GM12878 (cell line): ENCODE data around the gene DNAJC27. TPM values are rescaled to one million over a fixed set of nuclear protein-coding genes. Genes with fewer than 3 reads are reported as not detected.

Source experiments
- ATAC-seq: fragments of 200-7000 bp; cut with Tn5 transposase; 3 replicates; pipeline ENCODE4 v1.9.1; 2020; ENCODE audit warnings: mild to moderate bottlenecking, moderate library complexity
- BruUV-seq: library from RNA; stranded (reverse); fragments of 400-500 nt; replicated peaks from 2 replicates; lab custom pipeline; 2021; lab: Mats Ljungman, UMichigan
- CTCF ChIA-PET: fragments of 300-600 bp; sonication (Branson Sonifier 250); formaldehyde crosslinking; extraction: SDS; loops from one replicate; lab custom pipeline; 2021; ENCODE audit warnings: inconsistent platforms; lab: Yijun Ruan, JAX
- POLR2A ChIA-PET: fragments of 350-600 bp; formaldehyde crosslinking; extraction: SDS; loops from one replicate; lab custom pipeline; 2021; ENCODE audit warnings: inconsistent platforms; lab: Charles Lee
- RAD21 ChIA-PET: fragments of 300-600 bp; sonication (Branson Sonifier 250); formaldehyde crosslinking; loops from one replicate; lab custom pipeline; 2023; ENCODE audit warnings: antibody characterized with exemption; ENCODE audit not compliant: unreplicated experiment; lab: Charles Lee
- SMC1A ChIA-PET: fragments of 300-600 bp; sonication (Branson Sonifier 250); formaldehyde crosslinking; loops from one replicate; lab custom pipeline; 2023; ENCODE audit not compliant: unreplicated experiment, uncharacterized antibody; lab: Charles Lee
- DNase-seq: peaks from one replicate; pipeline ENCODE4 v3.0.0-alpha.2; 2011; ENCODE audit warnings: low read depth, low spot score
- FAIRE-seq: peaks from 3 replicates; lab custom pipeline; 2011; peaks lifted over from hg19 to GRCh38; lab: Jason Lieb, UNC
- H2AFZ ChIP-seq: 2 replicates; pipeline ENCODE4 v1.6.0; 2011; ENCODE audit warnings: low read depth, low read length, control low read depth; ENCODE audit not compliant: control insufficient read depth
- H3K27ac ChIP-seq: 2 replicates; pipeline ENCODE4 v1.5.1; 2011; ENCODE audit warnings: control low read depth; ENCODE audit not compliant: control insufficient read depth, insufficient read depth
- H3K27me3 ChIP-seq, 2 experiments: replicated peaks in 1 of 2; 2 replicates each; pipeline versions ENCODE4 v1.6.0 to v1.6.1; 2011; ENCODE audit warnings: low read length in 1 of 2; ENCODE audit not compliant: control insufficient read depth in 2 of 2, insufficient read depth in 2 of 2
- H3K36me3 ChIP-seq, 2 experiments: 2 replicates each; pipeline ENCODE4 v1.5.1; 2011; ENCODE audit warnings: low read length in 1 of 2; ENCODE audit not compliant: control insufficient read depth in 2 of 2, insufficient read depth in 2 of 2
- H3K4me1 ChIP-seq: 2 replicates; pipeline ENCODE4 v1.6.1; 2011; ENCODE audit warnings: mild to moderate bottlenecking, low read length, moderate library complexity, mixed read lengths; ENCODE audit not compliant: control insufficient read depth, insufficient read depth
- H3K4me2 ChIP-seq: 2 replicates; pipeline ENCODE4 v1.6.0; 2011; ENCODE audit warnings: control low read depth; ENCODE audit not compliant: control insufficient read depth, insufficient read depth
- H3K4me3 ChIP-seq: fragments of 200-600 bp; sonication (generic); 2 replicates; pipeline ENCODE4 v1.5.1; 2016
- H3K79me2 ChIP-seq: 2 replicates; pipeline ENCODE4 v1.6.0; 2011; ENCODE audit warnings: low read length; ENCODE audit not compliant: control insufficient read depth, insufficient read depth
- H3K9ac ChIP-seq: 2 replicates; pipeline ENCODE4 v1.8.0; 2011; ENCODE audit warnings: low read length, control low read depth, mixed read lengths; ENCODE audit not compliant: control insufficient read depth, insufficient read depth
- H3K9me3 ChIP-seq: replicated peaks from 3 replicates; pipeline ENCODE4 v1.5.1; 2011; ENCODE audit warnings: mild to moderate bottlenecking, low read length; ENCODE audit not compliant: control insufficient read depth, insufficient read depth
- H4K20me1 ChIP-seq: 2 replicates; pipeline ENCODE4 v1.6.0; 2011; ENCODE audit not compliant: control insufficient read depth, insufficient read depth
- ASH2L ChIP-seq: fragments of 300-600, 200-600 bp; sonication (generic); IDR thresholded peaks from 2 replicates; pipeline ENCODE4 v1.6.1; 2017; ENCODE audit warnings: low read depth, mild to moderate bottlenecking, borderline replicate concordance
- ATF7 ChIP-seq: fragments of 450-650 bp; IDR thresholded peaks from 2 replicates; pipeline ENCODE4 v1.6.1; 2016; ENCODE audit warnings: low read depth, mild to moderate bottlenecking
- BACH1 ChIP-seq: fragments of 450-650 bp; IDR thresholded peaks from 2 replicates; pipeline ENCODE4 v1.6.1; 2017; ENCODE audit warnings: mild to moderate bottlenecking, borderline replicate concordance
- CREB1 ChIP-seq: IDR thresholded peaks from 2 replicates; pipeline ENCODE4 v1.6.1; 2012; ENCODE audit warnings: low read depth, mild to moderate bottlenecking, inconsistent platforms
- DPF2 ChIP-seq: fragments of 450-650 bp; IDR thresholded peaks from 2 replicates; pipeline ENCODE4 v1.6.1; 2017; ENCODE audit warnings: mild to moderate bottlenecking
- EGR1 ChIP-seq, 2 experiments: IDR thresholded peaks; 1 replicate in 1 of 2; 2 replicates in 1 of 2; pipeline ENCODE4 v1.6.1; 2011 to 2012; ENCODE audit warnings: low read depth in 2 of 2, low read length in 2 of 2, borderline replicate concordance in 1 of 2, mild to moderate bottlenecking in 1 of 2, moderate library complexity in 1 of 2
- HDGF ChIP-seq: fragments of 450-650 bp; IDR thresholded peaks from 2 replicates; pipeline ENCODE4 v1.6.1; 2016; ENCODE audit warnings: antibody characterized with exemption
- IKZF1 ChIP-seq: fragments of 450-650 bp; conservative IDR thresholded peaks from 2 replicates; pipeline ENCODE4 v1.6.1; 2017; ENCODE audit warnings: antibody characterized with exemption, mild to moderate bottlenecking
- POLR2A ChIP-seq: IDR thresholded peaks from 2 replicates; pipeline ENCODE4 v1.6.1; 2011; ENCODE audit warnings: low read depth, mild to moderate bottlenecking, low read length
- SIN3A ChIP-seq: IDR thresholded peaks from 2 replicates; pipeline ENCODE4 v1.6.1; 2012; ENCODE audit warnings: low read depth, low read length, improper control_type of control experiment
- SP1 ChIP-seq: IDR thresholded peaks from one replicate; pipeline ENCODE4 v1.6.1; 2011; ENCODE audit warnings: low read depth, low read length
- ZNF24 ChIP-seq: fragments of 450-650 bp; IDR thresholded peaks from 2 replicates; pipeline ENCODE4 v1.6.1; 2017; ENCODE audit warnings: antibody characterized with exemption, mild to moderate bottlenecking
- WGBS: methylation state at CpG from one replicate; pipeline ENCODE4 v1.1.6; 2016; ENCODE audit warnings: low lambda C conversion rate; ENCODE audit not compliant: insufficient replicate concordance, insufficient coverage; ENCODE audit errors: missing lambda C conversion rate; 5-methylcytosine and 5-hydroxymethylcytosine counted together
- in situ Hi-C: fragments of 300-500 bp; cut with MboI; formaldehyde crosslinking; loops from 9 replicates; pipeline ENCODE4 v1.14.3; 2018; ENCODE audit warnings: mixed read lengths
- intact Hi-C: fragments of 100-400 bp; cut with micrococcal nuclease; formaldehyde crosslinking; loops from one replicate; pipeline ENCODE4 v1.14.2; 2022; ENCODE audit not compliant: unreplicated experiment
- polyA plus RNA-seq, 11 experiments: library from polyadenylated mRNA; depleted of rRNA in 4 of 11; unstranded in 6 of 11; stranded (reverse) in 5 of 11; fragments of >200 nt; fragmentation: Nextera tagmentation in 4 of 11; fragmentation: Illumina TruSeq in 1 of 11; extraction: Ambion mirVana in 4 of 11; extraction: Trizol in 1 of 11; gene quantifications; 1 replicate in 1 of 11; 2 replicates in 10 of 11; pipeline versions ENCODE4 v1.2.1 to v1.2.3, GENCODE V29; 2011 to 2016; ENCODE audit warnings: inconsistent platforms in 2 of 11, missing spikeins in 2 of 11, low read depth in 1 of 11
- total RNA-seq, 4 experiments: library from RNA; depleted of rRNA in 3 of 4; stranded (reverse); fragments of >200 nt in 3 of 4; fragmentation: Illumina TruSeq in 1 of 4; extraction: Trizol in 1 of 4; gene quantifications; 2 replicates each; pipeline versions ENCODE4 v1.2.1 to v1.2.3, GENCODE V29; 2013 to 2021
- TF ChIP-seq, protein P1 (sequence below): fragments of 450-650 bp; IDR thresholded peaks from 2 replicates; pipeline ENCODE4 v1.6.1; 2017; ENCODE audit warnings: low read depth, mild to moderate bottlenecking, moderate library complexity
- TF ChIP-seq, protein P2 (sequence below): fragments of 450-650 bp; conservative IDR thresholded peaks from 2 replicates; pipeline ENCODE4 v1.6.1; 2017; ENCODE audit warnings: mild to moderate bottlenecking, moderate library complexity
- TF ChIP-seq, protein P3 (sequence below): fragments of 450-650 bp; formaldehyde crosslinking; IDR thresholded peaks from 2 replicates; pipeline ENCODE4 v1.4.0; 2022; ENCODE audit warnings: mild to moderate bottlenecking, moderate library complexity

Gene DNAJC27
- total and polyA plus RNA-seq, 10 of the 15 experiments (the other 5 are each of a cell fraction or from before 2014, with no cell fraction given) = 0.95 to 9.6 (median 3.7) TPM

DNA sequence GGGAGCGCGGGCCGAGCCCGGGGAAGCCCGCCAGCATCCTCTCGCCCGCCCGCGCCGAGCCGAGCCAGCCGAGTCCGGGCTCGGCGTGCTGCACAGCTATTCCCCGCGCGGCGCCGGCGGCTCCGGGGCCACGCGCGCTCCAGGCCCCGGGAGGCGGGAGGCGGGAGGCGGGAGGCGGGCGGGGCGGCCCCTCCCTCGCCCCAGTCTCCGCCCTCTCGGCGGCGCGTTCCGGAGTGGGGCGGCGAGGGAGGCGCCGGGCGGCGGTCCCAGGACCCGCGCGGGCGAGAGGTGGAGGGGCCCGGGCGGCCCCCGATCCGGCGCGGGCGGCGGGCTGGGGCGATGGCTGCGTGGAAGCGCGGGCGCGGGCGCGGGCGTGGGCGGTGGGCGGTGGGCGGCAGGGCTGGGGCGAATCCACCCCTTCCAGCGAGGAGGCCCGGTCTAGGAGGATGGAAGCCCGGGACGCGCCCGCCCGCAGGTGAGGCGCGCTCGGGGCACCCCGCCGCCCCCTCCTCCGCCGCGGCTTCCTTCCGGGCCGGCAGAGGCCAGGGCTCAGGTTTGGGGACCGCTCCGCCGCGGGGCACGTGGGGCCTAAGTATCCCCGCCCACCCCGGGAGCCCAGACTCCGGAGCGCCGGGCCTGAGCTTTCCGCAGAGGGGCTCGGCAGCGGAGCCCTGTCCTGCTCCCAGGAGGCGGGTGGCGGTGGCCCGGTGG is 51.5 kb downstream of the DNAJC27 start, which contains the start of gene ADCY3 (continued):
- TF ChIP-seq SP1 = no peak
- peak in 1 of 2 experiments; percentile 79; a peak in 1 of 3 replicates for TF ChIP-seq EGR1 (IDR thresholded peaks at IDR 0.05; ENCODE audit: borderline replicate concordance in 1 of 2, low read depth in 2 of 2, low read length in 2 of 2)
- TF ChIP-seq CREB1 = no peak

DNA sequence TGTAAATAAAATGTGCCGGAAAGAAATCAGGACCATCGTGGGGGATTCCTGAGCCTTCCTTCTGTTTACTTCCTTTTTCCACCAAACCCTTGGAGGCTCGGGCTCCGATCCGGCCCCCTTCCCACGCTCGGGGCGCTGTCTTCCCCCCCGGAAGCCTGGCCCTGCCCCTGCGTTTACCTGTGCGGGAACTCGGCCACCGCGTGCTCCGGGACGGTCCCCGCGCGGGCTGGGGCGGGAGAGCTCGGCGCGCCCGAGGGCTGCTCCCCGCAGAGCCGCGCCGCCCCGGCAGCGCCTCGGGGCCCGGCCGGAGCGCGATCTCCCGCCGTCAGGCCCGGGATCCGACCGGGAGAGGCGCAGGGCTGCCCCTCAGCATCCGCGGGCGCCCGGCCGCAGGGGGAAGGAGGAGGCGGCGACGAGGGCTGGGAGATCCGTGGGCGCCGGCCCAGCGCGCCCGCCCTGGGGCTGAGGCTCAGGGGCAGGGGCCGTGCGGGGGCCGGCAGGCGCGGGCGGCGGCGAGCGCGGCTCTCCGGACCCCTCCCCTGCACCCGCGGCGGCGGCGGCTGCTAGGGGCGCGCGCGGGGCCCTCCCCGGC is 52.2 kb downstream of the DNAJC27 start:
- intact Hi-C loops = loop anchor here (2.0 kb wide), 1 partner anchor 51 kb away; the partner anchor contains the start of gene DNAJC27
- peaks cover 0 to 4% of the 10 kb centered on the region in 2 experiments; a peak in 2 of 4 replicates for H3K36me3 ChIP-seq
- CTCF ChIA-PET = no interaction called here
- TF ChIP-seq IKZF1 = peak; percentile 84
- TF ChIP-seq BACH1 = peak; percentile 56; the same call in 1 of the 2 replicates
- TF ChIP-seq, protein P1, sequence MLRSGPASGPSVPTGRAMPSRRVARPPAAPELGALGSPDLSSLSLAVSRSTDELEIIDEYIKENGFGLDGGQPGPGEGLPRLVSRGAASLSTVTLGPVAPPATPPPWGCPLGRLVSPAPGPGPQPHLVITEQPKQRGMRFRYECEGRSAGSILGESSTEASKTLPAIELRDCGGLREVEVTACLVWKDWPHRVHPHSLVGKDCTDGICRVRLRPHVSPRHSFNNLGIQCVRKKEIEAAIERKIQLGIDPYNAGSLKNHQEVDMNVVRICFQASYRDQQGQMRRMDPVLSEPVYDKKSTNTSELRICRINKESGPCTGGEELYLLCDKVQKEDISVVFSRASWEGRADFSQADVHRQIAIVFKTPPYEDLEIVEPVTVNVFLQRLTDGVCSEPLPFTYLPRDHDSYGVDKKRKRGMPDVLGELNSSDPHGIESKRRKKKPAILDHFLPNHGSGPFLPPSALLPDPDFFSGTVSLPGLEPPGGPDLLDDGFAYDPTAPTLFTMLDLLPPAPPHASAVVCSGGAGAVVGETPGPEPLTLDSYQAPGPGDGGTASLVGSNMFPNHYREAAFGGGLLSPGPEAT = 0 out of 2 replicates have a peak, but pooled peaks have one; percentile 7
- TF ChIP-seq, protein P2, sequence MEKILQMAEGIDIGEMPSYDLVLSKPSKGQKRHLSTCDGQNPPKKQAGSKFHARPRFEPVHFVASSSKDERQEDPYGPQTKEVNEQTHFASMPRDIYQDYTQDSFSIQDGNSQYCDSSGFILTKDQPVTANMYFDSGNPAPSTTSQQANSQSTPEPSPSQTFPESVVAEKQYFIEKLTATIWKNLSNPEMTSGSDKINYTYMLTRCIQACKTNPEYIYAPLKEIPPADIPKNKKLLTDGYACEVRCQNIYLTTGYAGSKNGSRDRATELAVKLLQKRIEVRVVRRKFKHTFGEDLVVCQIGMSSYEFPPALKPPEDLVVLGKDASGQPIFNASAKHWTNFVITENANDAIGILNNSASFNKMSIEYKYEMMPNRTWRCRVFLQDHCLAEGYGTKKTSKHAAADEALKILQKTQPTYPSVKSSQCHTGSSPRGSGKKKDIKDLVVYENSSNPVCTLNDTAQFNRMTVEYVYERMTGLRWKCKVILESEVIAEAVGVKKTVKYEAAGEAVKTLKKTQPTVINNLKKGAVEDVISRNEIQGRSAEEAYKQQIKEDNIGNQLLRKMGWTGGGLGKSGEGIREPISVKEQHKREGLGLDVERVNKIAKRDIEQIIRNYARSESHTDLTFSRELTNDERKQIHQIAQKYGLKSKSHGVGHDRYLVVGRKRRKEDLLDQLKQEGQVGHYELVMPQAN = peak; percentile 51; the same call in 1 of the 2 replicates
- peak; percentile 44; the same call in 1 of the 2 replicates for TF ChIP-seq POLR2A
- TF ChIP-seq, protein P3, sequence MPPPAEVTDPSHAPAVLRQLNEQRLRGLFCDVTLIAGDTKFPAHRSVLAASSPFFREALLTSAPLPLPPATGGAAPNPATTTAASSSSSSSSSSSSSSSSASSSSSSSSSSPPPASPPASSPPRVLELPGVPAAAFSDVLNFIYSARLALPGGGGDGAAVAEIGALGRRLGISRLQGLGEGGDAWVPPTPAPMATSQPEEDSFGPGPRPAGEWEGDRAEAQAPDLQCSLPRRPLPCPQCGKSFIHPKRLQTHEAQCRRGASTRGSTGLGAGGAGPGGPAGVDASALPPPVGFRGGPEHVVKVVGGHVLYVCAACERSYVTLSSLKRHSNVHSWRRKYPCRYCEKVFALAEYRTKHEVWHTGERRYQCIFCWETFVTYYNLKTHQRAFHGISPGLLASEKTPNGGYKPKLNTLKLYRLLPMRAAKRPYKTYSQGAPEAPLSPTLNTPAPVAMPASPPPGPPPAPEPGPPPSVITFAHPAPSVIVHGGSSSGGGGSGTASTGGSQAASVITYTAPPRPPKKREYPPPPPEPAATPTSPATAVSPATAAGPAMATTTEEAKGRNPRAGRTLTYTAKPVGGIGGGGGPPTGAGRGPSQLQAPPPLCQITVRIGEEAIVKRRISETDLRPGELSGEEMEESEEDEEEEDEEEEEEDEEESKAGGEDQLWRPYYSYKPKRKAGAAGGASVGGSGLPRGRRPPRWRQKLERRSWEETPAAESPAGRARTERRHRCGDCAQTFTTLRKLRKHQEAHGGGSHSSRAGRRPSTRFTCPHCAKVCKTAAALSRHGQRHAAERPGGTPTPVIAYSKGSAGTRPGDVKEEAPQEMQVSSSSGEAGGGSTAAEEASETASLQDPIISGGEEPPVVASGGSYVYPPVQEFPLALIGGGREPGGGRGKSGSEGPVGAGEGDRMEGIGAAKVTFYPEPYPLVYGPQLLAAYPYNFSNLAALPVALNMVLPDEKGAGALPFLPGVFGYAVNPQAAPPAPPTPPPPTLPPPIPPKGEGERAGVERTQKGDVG (CRISPR knock-in tag) = no peak
- TF ChIP-seq DPF2 = peak; percentile 45; the same call in 1 of the 2 replicates
- no peak for TF ChIP-seq ATF7
- TF ChIP-seq ASH2L = no peak
- no peak for TF ChIP-seq ZNF24
- 0 out of 2 replicates have a peak, but pooled peaks have one; percentile 5 for TF ChIP-seq HDGF
- TF ChIP-seq SIN3A = no peak

More for the DNA sequence above, 52.2 kb downstream of the DNAJC27 start:
- H3K27ac ChIP-seq = peak overlapping the region; percentile 29
- peak overlapping the region; percentile 92 for H3K4me3 ChIP-seq
- H3K9ac ChIP-seq = peak overlapping the region; percentile 80
- peaks cover 42% of the 10 kb centered on the region for H3K79me2 ChIP-seq
- H2AFZ ChIP-seq = peak overlapping the region; percentile 8
- 1% methylated on average over 71 of the region's 76 CpGs for WGBS
- H3K4me2 ChIP-seq = peak overlapping the region; percentile 93
- no TSS peak for BruUV-seq
- peaks cover 28% of the 10 kb centered on the region for H3K4me1 ChIP-seq
- ATAC-seq (peak; percentile 15), DNase-seq (no peak), FAIRE-seq (no peak)
- ChIA-PET RAD21 (interaction anchor here (2.0 kb wide), 1 partner anchor 11 kb away, joined by 6 read pairs; no protein-coding TSS in a partner anchor), SMC1A (no interaction called here), POLR2A (no interaction called here)
- no peaks in the 10 kb centered on the region for H3K9me3 ChIP-seq
- no peaks in the 10 kb centered on the region for H3K27me3 ChIP-seq
- in situ Hi-C loops = no loop called here
- peaks cover 7% of the 10 kb centered on the region; the same call in 1 of the 2 replicates for H4K20me1 ChIP-seq
